A172 (cell line): ENCODE measurements around the gene PPFIBP2. TPM values are rescaled to one million over a fixed set of nuclear protein-coding genes. Genes with fewer than 3 reads are reported as not detected.

ENCODE experiments used
- DNase-seq: peaks from one replicate; pipeline ENCODE4 v3.0.0-alpha.2; 2015; ENCODE audit warnings: low spot score
- total RNA-seq: library from RNA; depleted of rRNA; stranded (reverse); fragments of >200 nt; shearing (Covaris generic); gene quantifications from 2 replicates; pipeline ENCODE4 v1.2.3, GENCODE V29; 2014

PPFIBP2 gene
- total RNA-seq, 1 experiment from 2014 or later = 3.1 TPM

- no peak for DNase-seq
Measured at GRCh38 chr11:7551571-7551970, 37.8 kb downstream of the PPFIBP2 start.

GRCh38 chr11:7552666-7553065, 38.9 kb downstream of the PPFIBP2 start:
- DNase-seq = no peak

- no peak for DNase-seq
Measured at GRCh38 chr11:7555052-7555699, 41.4 kb downstream of the PPFIBP2 start.

- no peak for DNase-seq
Measured at GRCh38 chr11:7558046-7558445, 44.2 kb downstream of the PPFIBP2 start.

GRCh38 chr11:7559398-7560283, 45.8 kb downstream of the PPFIBP2 start:
- no peak for DNase-seq

- no peak for DNase-seq
Measured at GRCh38 chr11:7561562-7561961, 47.8 kb downstream of the PPFIBP2 start.

GRCh38 chr11:7563281-7563680, 49.5 kb downstream of the PPFIBP2 start:
- no peak for DNase-seq

GRCh38 chr11:7564803-7565202, 51.0 kb downstream of the PPFIBP2 start:
- no peak for DNase-seq

GRCh38 chr11:7567311-7567710, 53.5 kb downstream of the PPFIBP2 start:
- DNase-seq = no peak

GRCh38 chr11:7569044-7569443, 55.2 kb downstream of the PPFIBP2 start:
- no peak for DNase-seq

GRCh38 chr11:7570241-7570640, 56.4 kb downstream of the PPFIBP2 start:
- DNase-seq = no peak

- no peak for DNase-seq
Measured at GRCh38 chr11:7570938-7571521, 57.2 kb downstream of the PPFIBP2 start.

GRCh38 chr11:7571640-7572000, 57.8 kb downstream of the PPFIBP2 start:
- DNase-seq = peak; percentile 66

GRCh38 chr11:7572001-7572712, 58.4 kb downstream of the PPFIBP2 start:
- no peak for DNase-seq

GRCh38 chr11:7573193-7573557, 59.4 kb downstream of the PPFIBP2 start:
- DNase-seq = no peak

- DNase-seq = no peak
Measured at GRCh38 chr11:7573558-7574296, 59.9 kb downstream of the PPFIBP2 start.

GRCh38 chr11:7574491-7575130, 60.8 kb downstream of the PPFIBP2 start:
- DNase-seq = no peak

GRCh38 chr11:7575841-7576725, 62.3 kb downstream of the PPFIBP2 start:
- DNase-seq = peak; percentile 14

- no peak for DNase-seq
Measured at GRCh38 chr11:7576726-7577290, 63.0 kb downstream of the PPFIBP2 start.
